ENCODE measurements around the gene DPH6. TPM values are rescaled to one million over a fixed set of nuclear protein-coding genes. Genes with fewer than 3 reads are reported as not detected.

DPH6 gene
- polyA plus RNA-seq, 1 experiment, result 11.8 TPM

DNA sequence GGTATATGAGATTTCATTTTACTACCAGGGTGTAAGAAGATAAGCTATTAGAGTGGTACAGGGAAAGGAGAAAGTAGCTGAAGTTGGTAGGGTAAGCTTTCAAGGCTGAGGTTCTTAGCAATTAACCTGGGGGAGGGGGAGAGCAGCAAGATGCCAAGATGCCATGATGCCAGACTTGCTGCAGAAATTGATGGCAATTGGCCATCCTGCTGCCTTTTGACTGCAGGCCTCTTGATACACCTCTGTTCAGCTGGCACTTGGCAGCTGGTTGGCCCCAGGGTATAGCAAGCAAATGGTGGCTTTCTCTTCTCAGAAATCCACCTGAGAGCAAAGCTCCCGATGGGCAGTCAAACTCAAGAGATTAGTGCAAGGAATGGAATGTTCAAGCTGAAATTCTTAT lies 21.4 kb upstream of the DPH6 start:
- Histone ChIP-seq H3K27me3 (ENCODE audit: control insufficient read depth, insufficient read depth, low read length) (no peaks in the 10 kb centered on the region), H3K4me3 (ENCODE audit: low read depth, low read length) (no peak overlapping the region), H3K27ac (ENCODE audit: low read depth, low read length) (no peak overlapping the region), H3K9me3 (ENCODE audit: control insufficient read depth, insufficient read depth, low read length) (no peaks in the 10 kb centered on the region)
- no peak for TF ChIP-seq CTCF (IDR thresholded peaks at IDR 0.05; ENCODE audit: low read depth, low read length)
- POLR2A ChIA-PET, result no interaction called here
- CTCF ChIA-PET, result no interaction called here
- DNase-seq (ENCODE audit: low read depth, low spot score), result no peak

GRCh38 chr15:35566991-35567390 lies 21.0 kb upstream of the DPH6 start:
- TF ChIP-seq CTCF (IDR thresholded peaks at IDR 0.05; ENCODE audit: low read depth, low read length), result no peak
- Histone ChIP-seq H3K9me3 (ENCODE audit: control insufficient read depth, insufficient read depth, low read length) (no peaks in the 10 kb centered on the region), H3K4me3 (ENCODE audit: low read depth, low read length) (no peak overlapping the region), H3K27ac (ENCODE audit: low read depth, low read length) (no peak overlapping the region), H3K27me3 (ENCODE audit: control insufficient read depth, insufficient read depth, low read length) (no peaks in the 10 kb centered on the region)
- no peak for DNase-seq (ENCODE audit: low read depth, low spot score)
- ChIA-PET CTCF (interaction anchor here (1.1 kb wide), 1 partner anchor 10 kb away, joined by 3 read pairs; no protein-coding TSS in a partner anchor), POLR2A (no interaction called here)

- ChIA-PET CTCF (interaction anchor here (1.1 kb wide), 1 partner anchor 9 kb away, joined by 3 read pairs; no protein-coding TSS in a partner anchor), POLR2A (no interaction called here)
- H3K4me3 ChIP-seq (ENCODE audit: low read depth, low read length), result no peak overlapping the region
- H3K9me3 ChIP-seq (ENCODE audit: control insufficient read depth, insufficient read depth, low read length), result no peaks in the 10 kb centered on the region
- TF ChIP-seq CTCF (IDR thresholded peaks at IDR 0.05; ENCODE audit: low read depth, low read length), result no peak
- H3K27me3 ChIP-seq (ENCODE audit: control insufficient read depth, insufficient read depth, low read length), result no peaks in the 10 kb centered on the region
- DNase-seq (ENCODE audit: low read depth, low spot score), result no peak
- no peak overlapping the region for H3K27ac ChIP-seq (ENCODE audit: low read depth, low read length)
Measured at GRCh38 chr15:35565901-35566300, 19.9 kb upstream of the DPH6 start.

- Histone ChIP-seq H3K27ac (ENCODE audit: low read depth, low read length) (no peak overlapping the region), H3K9me3 (ENCODE audit: control insufficient read depth, insufficient read depth, low read length) (no peaks in the 10 kb centered on the region), H3K4me3 (ENCODE audit: low read depth, low read length) (no peak overlapping the region), H3K27me3 (ENCODE audit: control insufficient read depth, insufficient read depth, low read length) (no peaks in the 10 kb centered on the region)
- ChIA-PET CTCF (no interaction called here), POLR2A (no interaction called here)
- TF ChIP-seq CTCF (IDR thresholded peaks at IDR 0.05; ENCODE audit: low read depth, low read length), result no peak
- no peak for DNase-seq (ENCODE audit: low read depth, low spot score)
Measured at GRCh38 chr15:35562641-35563040, 16.7 kb upstream of the DPH6 start.

GRCh38 chr15:35561308-35561707 lies 15.3 kb upstream of the DPH6 start:
- H3K27ac ChIP-seq (ENCODE audit: low read depth, low read length), result no peak overlapping the region
- H3K27me3 ChIP-seq (ENCODE audit: control insufficient read depth, insufficient read depth, low read length), result no peaks in the 10 kb centered on the region
- CTCF ChIA-PET, result no interaction called here
- DNase-seq (ENCODE audit: low read depth, low spot score), result no peak
- POLR2A ChIA-PET, result no interaction called here
- no peak overlapping the region for H3K4me3 ChIP-seq (ENCODE audit: low read depth, low read length)
- TF ChIP-seq CTCF (IDR thresholded peaks at IDR 0.05; ENCODE audit: low read depth, low read length), result no peak
- no peaks in the 10 kb centered on the region for H3K9me3 ChIP-seq (ENCODE audit: control insufficient read depth, insufficient read depth, low read length)

All from AG04450 (cell line).